MM.1S (cell line): ENCODE measurements around the gene METTL24.

Source experiments
- EZH2 ChIP-seq: fragments of 300-600 bp; sonication (generic); optimal IDR thresholded peaks from 2 replicates; pipeline ENCODE3; 2017; ENCODE audit warnings: low read depth, mild to moderate bottlenecking, antibody characterized with exemption, low read length, mixed read lengths
- TF ChIP-seq, protein P1 (sequence below): fragments of 300-600 bp; sonication (generic); IDR thresholded peaks from 2 replicates; pipeline ENCODE4 v1.5.1; 2016; ENCODE audit warnings: antibody characterized with exemption, low read length, mixed read lengths

DNA sequence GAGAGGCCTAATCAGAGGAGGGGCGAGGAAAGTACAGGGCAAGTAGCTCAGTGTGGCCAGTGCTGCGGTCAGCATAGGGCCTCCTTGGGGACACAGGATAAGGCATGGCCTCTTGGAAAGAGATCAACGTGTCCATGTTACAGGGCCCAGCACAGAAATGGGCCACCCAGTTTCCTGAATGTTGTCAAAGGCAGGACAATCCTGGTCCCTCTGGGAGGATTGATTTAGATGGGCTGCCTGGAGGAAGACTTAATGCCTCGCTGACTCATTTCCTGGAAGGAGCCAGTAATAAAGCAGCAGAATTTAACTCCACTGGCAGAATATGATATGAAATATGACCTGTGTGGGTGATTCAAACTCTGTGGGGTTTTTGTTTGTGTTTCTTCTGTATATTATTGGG, 40.6 kb upstream of the METTL24 start:
- TF ChIP-seq EZH2: no peak
- TF ChIP-seq, protein P1, sequence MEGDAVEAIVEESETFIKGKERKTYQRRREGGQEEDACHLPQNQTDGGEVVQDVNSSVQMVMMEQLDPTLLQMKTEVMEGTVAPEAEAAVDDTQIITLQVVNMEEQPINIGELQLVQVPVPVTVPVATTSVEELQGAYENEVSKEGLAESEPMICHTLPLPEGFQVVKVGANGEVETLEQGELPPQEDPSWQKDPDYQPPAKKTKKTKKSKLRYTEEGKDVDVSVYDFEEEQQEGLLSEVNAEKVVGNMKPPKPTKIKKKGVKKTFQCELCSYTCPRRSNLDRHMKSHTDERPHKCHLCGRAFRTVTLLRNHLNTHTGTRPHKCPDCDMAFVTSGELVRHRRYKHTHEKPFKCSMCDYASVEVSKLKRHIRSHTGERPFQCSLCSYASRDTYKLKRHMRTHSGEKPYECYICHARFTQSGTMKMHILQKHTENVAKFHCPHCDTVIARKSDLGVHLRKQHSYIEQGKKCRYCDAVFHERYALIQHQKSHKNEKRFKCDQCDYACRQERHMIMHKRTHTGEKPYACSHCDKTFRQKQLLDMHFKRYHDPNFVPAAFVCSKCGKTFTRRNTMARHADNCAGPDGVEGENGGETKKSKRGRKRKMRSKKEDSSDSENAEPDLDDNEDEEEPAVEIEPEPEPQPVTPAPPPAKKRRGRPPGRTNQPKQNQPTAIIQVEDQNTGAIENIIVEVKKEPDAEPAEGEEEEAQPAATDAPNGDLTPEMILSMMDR: no peak
